GM19372 (cell line): ENCODE measurements around the gene SETD5.

ENCODE experiments used
- ATAC-seq: cut with Tn5 transposase; IDR thresholded peaks from one replicate; pipeline ENCODE4 v1.9.1; 2021; ENCODE audit warnings: mild to moderate bottlenecking, low read depth, moderate library complexity; ENCODE audit not compliant: unreplicated experiment

Gene SETD5

GRCh38 chr3:9503283-9503682, 105.9 kb downstream of the SETD5 start:
- no peak for ATAC-seq

DNA sequence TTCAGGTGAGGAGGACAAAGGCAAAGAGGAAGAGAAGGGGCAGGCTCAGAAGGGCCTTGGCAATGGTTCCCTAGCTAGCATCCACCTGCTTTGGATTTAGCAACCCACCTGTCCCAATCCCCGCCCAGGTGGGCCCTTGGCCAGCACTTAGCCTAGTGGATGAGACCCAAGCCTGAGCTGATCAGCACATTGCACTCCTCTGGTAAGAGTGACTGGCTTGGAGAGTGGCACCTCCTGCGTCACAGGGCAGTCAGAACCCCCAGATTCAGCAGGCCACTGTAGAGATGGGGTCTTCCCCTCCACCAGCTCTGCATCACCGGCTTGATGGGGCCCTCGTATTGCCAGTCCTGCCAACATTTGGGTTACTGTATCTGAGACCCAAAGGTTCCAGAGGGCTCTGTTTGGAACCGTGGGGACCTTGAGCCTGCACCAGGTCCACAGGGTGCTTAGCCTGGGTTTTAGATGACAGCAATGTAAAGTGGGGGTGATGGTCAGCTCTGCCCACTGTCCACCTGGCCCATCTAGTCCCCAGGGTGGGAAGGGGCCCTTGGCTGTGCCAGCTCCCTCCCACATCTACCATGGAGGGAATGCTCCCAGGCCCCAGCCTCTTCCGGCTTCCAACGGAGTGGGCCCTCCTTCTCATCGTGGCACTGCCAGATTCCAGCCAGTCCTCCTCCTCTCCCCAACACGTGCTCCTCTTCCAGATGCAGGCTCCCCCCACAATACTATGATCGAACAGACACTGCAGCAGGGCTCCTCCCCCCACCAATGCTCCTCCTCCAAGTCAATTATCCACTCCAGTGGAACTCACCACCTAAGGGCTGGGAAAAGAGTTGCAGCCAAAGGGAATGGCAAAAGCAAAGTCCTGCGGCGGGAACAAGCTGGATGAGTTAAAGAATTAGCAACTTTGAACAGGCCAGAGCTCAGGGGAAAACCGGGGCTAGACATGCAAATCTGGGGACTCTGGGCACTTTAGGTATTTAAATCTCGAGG, 110.5 kb downstream of the SETD5 start:
- ATAC-seq, result no peak

DNA sequence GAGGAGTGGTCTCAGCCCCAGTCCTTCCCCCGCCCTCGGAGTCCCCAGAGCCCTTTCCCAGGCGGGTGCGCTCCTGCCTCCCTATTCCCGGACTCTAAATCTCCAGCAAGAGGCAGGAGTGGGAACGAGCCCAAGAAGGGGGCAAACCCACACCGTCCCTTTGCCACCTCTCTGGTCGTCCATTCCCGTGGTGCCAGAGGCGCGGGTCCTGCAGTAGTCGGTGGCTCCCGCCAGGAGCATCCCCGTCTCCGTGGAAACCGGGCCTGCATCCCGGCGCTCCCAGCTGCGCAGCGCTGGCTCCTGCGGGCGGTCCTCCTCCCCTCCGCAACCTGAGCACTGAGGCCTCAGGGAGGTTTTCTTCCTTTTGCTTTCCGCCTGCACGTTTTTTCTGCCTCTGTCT, 111.4 kb downstream of the SETD5 start:
- ATAC-seq, result no peak

DNA sequence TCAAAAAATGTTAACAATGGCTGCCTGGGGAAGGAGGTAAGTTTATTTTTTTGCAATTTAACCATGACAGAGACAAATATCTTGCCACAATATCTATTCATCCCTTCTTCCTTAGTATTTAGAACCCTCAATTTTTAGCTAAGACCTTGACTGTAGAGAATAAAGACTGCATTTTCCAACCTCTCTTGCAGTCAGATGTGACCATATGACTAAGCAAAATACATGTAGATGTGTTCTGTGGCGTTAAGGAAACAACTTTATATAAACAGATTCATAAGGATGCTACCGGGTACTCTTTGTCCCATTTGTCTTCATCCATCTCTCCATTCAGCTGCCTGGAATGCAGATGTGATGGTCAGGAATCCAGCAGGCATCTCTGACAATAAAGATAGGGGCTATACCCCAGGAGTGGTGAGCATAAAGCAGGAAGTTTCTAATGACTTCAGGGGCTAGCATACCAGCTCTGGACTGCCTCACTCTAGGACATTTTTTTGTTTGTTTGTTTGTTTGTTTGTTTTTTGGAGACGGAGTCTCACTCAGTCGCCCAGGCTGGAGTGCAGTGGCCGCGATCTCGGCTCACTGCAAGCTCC, 115.1 kb downstream of the SETD5 start:
- no peak for ATAC-seq

DNA sequence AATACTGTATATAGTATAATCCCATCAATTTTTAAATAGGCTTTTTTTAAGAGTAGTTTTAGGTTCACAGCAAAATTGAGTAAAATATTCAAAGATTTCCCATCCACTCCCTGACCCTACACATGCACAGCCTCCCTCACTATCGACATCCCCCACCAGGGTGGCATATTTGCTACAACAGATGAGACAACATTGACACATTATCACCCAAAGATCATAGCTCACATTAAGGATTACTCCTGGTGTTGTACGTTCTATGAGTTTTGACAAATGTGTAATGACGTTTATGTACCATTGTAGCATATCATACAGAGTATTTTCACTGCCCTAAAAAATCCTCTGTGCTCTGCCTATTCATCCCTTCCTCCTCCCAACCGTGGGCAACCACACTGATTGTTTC, 116.9 kb downstream of the SETD5 start:
- no peak for ATAC-seq

- no peak for ATAC-seq
Measured at GRCh38 chr3:9514956-9515355, 117.5 kb downstream of the SETD5 start.

DNA sequence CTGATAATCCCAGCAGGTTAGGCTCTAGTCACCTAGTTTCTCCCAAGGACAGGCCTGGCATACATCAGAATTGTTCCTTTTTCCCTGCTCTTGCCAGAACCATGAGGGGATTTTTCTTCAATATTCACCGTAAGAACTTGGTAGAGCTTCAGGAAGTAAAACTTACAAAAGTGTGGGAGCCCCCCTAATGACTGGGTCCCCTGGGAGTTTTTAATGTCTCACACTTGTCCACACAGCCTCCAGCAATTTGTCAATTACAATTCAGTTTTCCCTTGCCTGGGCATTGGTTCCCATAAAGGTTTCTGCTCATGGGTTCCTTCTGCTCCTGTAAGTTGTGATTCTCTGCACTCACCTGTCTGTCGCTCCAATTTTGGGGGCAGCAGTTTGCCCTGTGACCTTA, 127.7 kb downstream of the SETD5 start:
- ATAC-seq, result no peak
